Spleen (tissue), 11 donors: ENCODE results near the gene CTSH. TPM values are rescaled to one million over a fixed set of nuclear protein-coding genes. Genes with fewer than 3 reads are reported as not detected.

Experiments
- DNase-seq: peaks from one replicate; pipeline ENCODE4 v3.0.0-alpha.2; 2020
- H3K27ac ChIP-seq, 8 donors: fragments of 200-600 bp; sonication (generic) in 7 of 8; 1 replicate in 4 of 8; 2 replicates in 4 of 8; pipeline versions ENCODE4 v1.5.0 to v1.8.0; 2016 to 2021; ENCODE audit warnings: inconsistent platforms in 4 of 8, mild to moderate bottlenecking in 4 of 8, moderate library complexity in 1 of 8
- H3K27me3 ChIP-seq, 7 donors: fragments of 200-600 bp; sonication (generic) in 6 of 7; replicated peaks in 1 of 7; 1 replicate in 4 of 7; 2 replicates in 3 of 7; pipeline versions ENCODE4 v1.5.0 to v1.8.0; 2016 to 2021; ENCODE audit warnings: inconsistent platforms in 3 of 7, mild to moderate bottlenecking in 1 of 7
- H3K36me3 ChIP-seq, 6 donors: fragments of 200-600 bp; sonication (generic) in 5 of 6; 1 replicate in 4 of 6; 2 replicates in 2 of 6; pipeline versions ENCODE4 v1.5.0 to v1.8.0; 2016 to 2021; ENCODE audit warnings: inconsistent platforms in 2 of 6
- H3K4me1 ChIP-seq, 6 donors: fragments of 200-600 bp; sonication (generic) in 5 of 6; 1 replicate in 3 of 6; 2 replicates in 3 of 6; pipeline versions ENCODE4 v1.5.0 to v1.8.0; 2016 to 2021; ENCODE audit warnings: inconsistent platforms in 3 of 6
- H3K4me3 ChIP-seq, 8 donors: fragments of 200-600 bp; sonication (generic) in 7 of 8; 1 replicate in 4 of 8; 2 replicates in 4 of 8; pipeline versions ENCODE4 v1.5.0 to v1.8.0; 2016 to 2021; ENCODE audit warnings: inconsistent platforms in 4 of 8, mild to moderate bottlenecking in 4 of 8, moderate library complexity in 2 of 8
- H3K9me3 ChIP-seq, 8 donors: fragments of 200-600 bp; sonication (generic) in 7 of 8; 1 replicate in 4 of 8; 2 replicates in 4 of 8; pipeline versions ENCODE4 v1.5.0 to v1.8.0; 2016 to 2021; ENCODE audit warnings: inconsistent platforms in 4 of 8
- POLR2A ChIP-seq, 3 donors: fragments of 450-650 bp; IDR thresholded peaks; one replicate each; pipeline ENCODE4 v1.5.1; 2017; ENCODE audit warnings: antibody characterized with exemption in 3 of 3, mild to moderate bottlenecking in 1 of 3
- POLR2AphosphoS5 ChIP-seq, 3 donors: sonication (generic); formaldehyde crosslinking; IDR thresholded peaks; one replicate each; pipeline ENCODE4 v1.5.1; 2017; ENCODE audit warnings: antibody characterized with exemption in 3 of 3
- WGBS, 5 donors: extraction: QIAGEN DNeasy Blood & Tissue Kit in 3 of 5; methylation state at CpG; one replicate each; pipeline versions ENCODE4 v1.1.5 to v1.1.7; 2013 to 2018; 5-methylcytosine and 5-hydroxymethylcytosine counted together
- intact Hi-C: fragments of 100-400 bp; cut with DNase I; formaldehyde crosslinking; loops from one replicate; pipeline ENCODE4 v1.15.0; 2023; ENCODE audit warnings: low total_unique reads
- polyA plus RNA-seq, 3 donors: library from polyadenylated mRNA; stranded (reverse); fragments of 200-250 nt; gene quantifications; one replicate each; pipeline ENCODE4 v1.2.1, GENCODE V29; 2013
- total RNA-seq, 7 donors: library from RNA; depleted of rRNA in 3 of 7; stranded (reverse); fragments of >200 nt in 3 of 7; fragmentation: NEBNext Ultra II Directional in 4 of 7; extraction: Animal tissue kit (Norgen Biotek cat#: 25700) in 4 of 7; gene quantifications; one replicate each; pipeline versions ENCODE4 v1.1.0 to v1.2.1, GENCODE V29; 2016 to 2021
- TF ChIP-seq, protein P1 (sequence below), 11 experiments: fragments of 200-600 bp in 7 of 11; fragments of 450-650 bp in 4 of 11; sonication (generic) in 4 of 11; IDR thresholded peaks in 8 of 11; conservative IDR thresholded peaks in 3 of 11; 1 replicate in 7 of 11; 2 replicates in 4 of 11; pipeline versions ENCODE4 v1.4.0 to v1.8.0; 2016 to 2021; ENCODE audit warnings: antibody characterized with exemption in 11 of 11, inconsistent platforms in 4 of 11, mild to moderate bottlenecking in 1 of 11
- donor health status: healthy with polysubstance abuse.
- donor health status: DM: no; HTN: no; CAD: no; lungs with moderate emphysema.
- donor health status: DM: no; HTN: no; CAD: no.
- donor health status: Bipolar disorder and iron deficiency.
- donor health status: healthy.
- donor health status: DM: no; HTN: no; CAD: no.
- donor health status: DM: yes; HTN: yes; CAD: no.

CTSH gene
- total and polyA plus RNA-seq, 10 donors, result 112 to 381 (median 256) TPM

DNA sequence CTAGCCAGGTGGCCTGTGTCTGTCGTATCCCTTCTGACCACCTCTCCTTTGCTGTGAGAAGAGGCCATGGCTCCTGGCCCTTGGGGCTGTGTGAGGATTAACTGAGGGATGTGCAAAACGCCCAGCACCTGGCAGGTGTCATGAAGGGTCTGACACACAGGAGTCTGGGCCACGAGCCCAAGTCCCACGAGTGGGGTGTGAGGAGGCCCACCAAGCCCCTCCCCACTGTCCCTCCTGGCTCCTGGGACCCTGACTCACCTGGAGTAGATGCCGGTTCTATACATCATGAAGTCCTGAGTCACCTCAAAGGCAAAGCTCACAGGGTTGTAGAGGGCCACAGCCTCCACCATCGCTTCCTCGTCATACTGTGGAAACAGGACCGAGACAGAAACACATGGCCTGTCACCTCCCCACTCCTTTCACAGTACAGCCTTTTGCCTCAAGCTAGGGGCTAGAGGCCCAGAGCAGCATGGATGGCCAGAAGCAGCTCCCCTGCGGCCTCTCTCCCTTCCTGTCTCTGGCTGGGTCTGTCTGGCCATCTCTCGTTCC is 19.7 kb downstream of the CTSH start:
- WGBS, 5 donors, result 81 to 96% (median 83%) methylated on average over 9 to 10 of the region's 10 CpGs
- H3K36me3 ChIP-seq, result peaks cover 0 to 100% (median 67%) of the 10 kb centered on the region in 6 donors

DNA sequence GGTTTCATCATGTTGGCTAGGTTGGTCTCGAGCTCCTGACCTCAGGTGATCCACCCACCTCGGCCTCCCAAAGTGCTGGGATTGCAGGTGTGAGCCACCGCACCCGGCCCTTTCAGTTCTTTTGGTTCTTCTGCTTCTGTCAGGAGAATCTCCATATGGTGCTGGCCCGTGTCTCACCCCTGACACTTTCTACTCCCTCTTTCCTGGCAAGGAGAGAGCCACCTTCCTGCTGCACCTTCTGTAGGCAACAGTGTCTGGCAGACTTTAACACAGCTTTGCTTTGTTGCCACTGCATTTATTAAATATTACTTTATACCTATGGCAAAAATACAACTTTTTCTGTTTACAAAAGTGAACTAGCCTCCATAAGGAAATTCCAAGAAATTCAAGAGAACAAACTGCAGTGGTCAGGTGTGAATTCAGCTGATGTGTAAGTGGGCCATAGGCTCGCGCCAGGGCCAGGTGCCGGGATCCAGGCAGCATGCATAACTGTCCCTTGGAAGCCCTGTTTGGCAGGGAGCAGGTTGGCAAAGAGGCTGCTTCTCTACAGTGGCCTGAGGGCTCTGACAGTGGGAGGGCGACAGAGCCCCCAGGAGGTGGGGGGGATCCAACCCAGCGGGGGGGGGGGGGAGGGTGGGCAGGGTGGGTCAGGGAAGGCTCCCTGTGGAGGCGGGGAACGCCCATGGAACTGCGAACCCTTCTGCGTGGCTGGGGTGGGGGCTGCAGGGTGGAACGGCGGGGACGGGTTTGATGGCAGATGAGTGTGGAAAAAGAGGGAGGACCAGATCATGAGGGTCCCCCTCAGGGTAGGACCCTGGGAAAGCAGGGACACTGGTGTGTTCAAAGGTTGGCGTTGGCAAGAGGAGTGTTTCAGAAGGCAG is 21.1 kb downstream of the CTSH start:
- WGBS, 5 donors, result 89 to 95% (median 93%) methylated on average over 17 to 18 of the region's 18 CpGs
- peak overlapping the region in 2 of 8 donors; percentile 8 to 18 for H3K27ac ChIP-seq
- no peaks in the 10 kb centered on the region for H3K9me3 ChIP-seq
- peak; percentile 57 for DNase-seq
- no peak overlapping the region for H3K4me3 ChIP-seq
- intact Hi-C loops, result no loop called here
- H3K36me3 ChIP-seq, result peaks cover 0 to 100% (median 75%) of the 10 kb centered on the region in 6 donors
- peaks cover 0 to 28% (median 5%) of the 10 kb centered on the region in 6 donors for H3K4me1 ChIP-seq
- TF ChIP-seq POLR2AphosphoS5 (IDR thresholded peaks at IDR 0.05), result peak in 1 of 3 donors; percentile 22
- TF ChIP-seq, protein P1, sequence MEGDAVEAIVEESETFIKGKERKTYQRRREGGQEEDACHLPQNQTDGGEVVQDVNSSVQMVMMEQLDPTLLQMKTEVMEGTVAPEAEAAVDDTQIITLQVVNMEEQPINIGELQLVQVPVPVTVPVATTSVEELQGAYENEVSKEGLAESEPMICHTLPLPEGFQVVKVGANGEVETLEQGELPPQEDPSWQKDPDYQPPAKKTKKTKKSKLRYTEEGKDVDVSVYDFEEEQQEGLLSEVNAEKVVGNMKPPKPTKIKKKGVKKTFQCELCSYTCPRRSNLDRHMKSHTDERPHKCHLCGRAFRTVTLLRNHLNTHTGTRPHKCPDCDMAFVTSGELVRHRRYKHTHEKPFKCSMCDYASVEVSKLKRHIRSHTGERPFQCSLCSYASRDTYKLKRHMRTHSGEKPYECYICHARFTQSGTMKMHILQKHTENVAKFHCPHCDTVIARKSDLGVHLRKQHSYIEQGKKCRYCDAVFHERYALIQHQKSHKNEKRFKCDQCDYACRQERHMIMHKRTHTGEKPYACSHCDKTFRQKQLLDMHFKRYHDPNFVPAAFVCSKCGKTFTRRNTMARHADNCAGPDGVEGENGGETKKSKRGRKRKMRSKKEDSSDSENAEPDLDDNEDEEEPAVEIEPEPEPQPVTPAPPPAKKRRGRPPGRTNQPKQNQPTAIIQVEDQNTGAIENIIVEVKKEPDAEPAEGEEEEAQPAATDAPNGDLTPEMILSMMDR (IDR thresholded peaks at IDR 0.05 in 8 of 11, conservative IDR thresholded peaks at IDR 0.05 in 3 of 11), result no peak
- no peaks in the 10 kb centered on the region for H3K27me3 ChIP-seq

More for the DNA sequence above, 19.7 kb downstream of the CTSH start:
- intact Hi-C loops, result no loop called here
- H3K27ac ChIP-seq, result peak overlapping the region in 2 of 8 donors; percentile 5 to 27
- no peak overlapping the region for H3K4me3 ChIP-seq
- no peaks in the 10 kb centered on the region for H3K9me3 ChIP-seq
- H3K4me1 ChIP-seq, result peaks cover 0 to 28% (median 5%) of the 10 kb centered on the region in 6 donors
- peak; percentile 62 for DNase-seq
- no peaks in the 10 kb centered on the region for H3K27me3 ChIP-seq
- TF ChIP-seq, protein P1 (IDR thresholded peaks at IDR 0.05 in 8 of 11, conservative IDR thresholded peaks at IDR 0.05 in 3 of 11), result no peak
- TF ChIP-seq POLR2AphosphoS5 (IDR thresholded peaks at IDR 0.05) (peak in 1 of 3 donors; percentile 58), POLR2A (IDR thresholded peaks at IDR 0.05) (no peak)

DNA sequence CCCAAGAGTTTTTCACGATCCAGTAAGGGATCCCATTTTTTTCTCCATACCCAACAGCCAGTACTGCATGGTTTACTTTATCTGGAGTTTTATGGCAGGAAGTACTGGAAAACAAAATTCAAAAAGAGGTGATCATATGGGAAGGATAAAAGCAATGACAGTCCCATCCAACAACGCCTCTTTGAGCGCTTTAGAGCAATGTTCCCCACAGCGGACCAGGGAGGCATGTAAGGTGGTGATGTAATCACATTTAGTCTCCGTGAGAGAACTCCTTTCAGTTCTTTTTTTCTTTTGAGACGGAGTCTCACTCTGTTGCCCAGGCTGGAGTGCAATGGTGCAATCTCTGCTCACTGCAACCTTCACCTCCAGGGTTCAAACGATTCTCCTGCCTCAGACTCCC is 21.8 kb downstream of the CTSH start:
- H3K27me3 ChIP-seq, result no peaks in the 10 kb centered on the region
- peaks cover 0 to 100% (median 78%) of the 10 kb centered on the region in 6 donors for H3K36me3 ChIP-seq
- H3K4me3 ChIP-seq, result no peak overlapping the region
- DNase-seq, result no peak
- H3K9me3 ChIP-seq, result no peaks in the 10 kb centered on the region
- no peak for TF ChIP-seq POLR2A (IDR thresholded peaks at IDR 0.05)
- TF ChIP-seq, protein P1 (IDR thresholded peaks at IDR 0.05 in 8 of 11, conservative IDR thresholded peaks at IDR 0.05 in 3 of 11), result no peak
- TF ChIP-seq POLR2AphosphoS5 (IDR thresholded peaks at IDR 0.05), result no peak
- peak overlapping the region in 2 of 8 donors; percentile 8 to 18 for H3K27ac ChIP-seq
- intact Hi-C loops, result no loop called here
- peaks cover 0 to 28% (median 5%) of the 10 kb centered on the region in 6 donors for H3K4me1 ChIP-seq
- 64 to 81% (median 67%) methylated on average over 7 of the region's 7 CpGs for WGBS, 5 donors

DNA sequence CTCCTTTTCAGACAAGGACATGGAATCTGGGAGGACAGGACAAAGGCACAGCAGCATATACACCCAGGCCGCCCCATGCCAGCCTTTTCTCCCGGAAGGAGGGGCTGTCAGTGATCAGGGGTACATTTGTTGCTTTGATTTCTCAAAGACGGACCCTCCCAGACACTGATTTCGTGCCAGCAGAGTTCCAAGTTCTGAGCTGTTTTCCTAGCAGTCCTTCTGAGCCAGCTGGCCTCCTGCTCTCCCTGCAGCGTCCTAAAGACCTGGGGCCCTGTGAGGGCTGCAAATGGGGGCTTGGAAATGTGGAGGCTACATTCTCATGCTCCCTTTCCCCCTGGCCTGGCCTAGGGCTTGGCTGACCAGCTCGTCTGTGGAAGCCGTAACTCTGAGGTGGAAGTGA is 22.3 kb downstream of the CTSH start:
- Histone ChIP-seq H3K4me3 (no peak overlapping the region), H3K9me3 (no peaks in the 10 kb centered on the region), H3K27ac (peak overlapping the region in 2 of 8 donors; percentile 8 to 18), H3K36me3 (peaks cover 0 to 100% (median 75%) of the 10 kb centered on the region in 6 donors), H3K4me1 (peaks cover 0 to 30% (median 8%) of the 10 kb centered on the region in 6 donors), H3K27me3 (no peaks in the 10 kb centered on the region)
- WGBS, 5 donors, result 79 to 96% (median 90%) methylated on average over 7 of the region's 7 CpGs
- DNase-seq, result no peak
- intact Hi-C loops, result no loop called here
- TF ChIP-seq POLR2AphosphoS5 (IDR thresholded peaks at IDR 0.05) (peak in 2 of 3 donors; percentile 26 to 48), POLR2A (IDR thresholded peaks at IDR 0.05) (no peak)
- TF ChIP-seq, protein P1 (IDR thresholded peaks at IDR 0.05 in 8 of 11, conservative IDR thresholded peaks at IDR 0.05 in 3 of 11), result no peak
